Lower leg skin (tissue), 3 donors: ENCODE data around the gene MT1B.

Experiments
- POLR2A ChIP-seq, 2 donors: fragments of 450-650 bp; IDR thresholded peaks; one replicate each; pipeline ENCODE4 v1.6.1; 2016 to 2017; ENCODE audit warnings: antibody characterized with exemption in 2 of 2, mild to moderate bottlenecking in 1 of 2, moderate library complexity in 1 of 2
- TF ChIP-seq, protein P1 (sequence below), 3 donors: fragments of 450-650 bp; IDR thresholded peaks; one replicate each; pipeline ENCODE4 v1.5.1; 2016; ENCODE audit warnings: antibody characterized with exemption in 3 of 3, mild to moderate bottlenecking in 3 of 3, moderate library complexity in 2 of 3

DNA sequence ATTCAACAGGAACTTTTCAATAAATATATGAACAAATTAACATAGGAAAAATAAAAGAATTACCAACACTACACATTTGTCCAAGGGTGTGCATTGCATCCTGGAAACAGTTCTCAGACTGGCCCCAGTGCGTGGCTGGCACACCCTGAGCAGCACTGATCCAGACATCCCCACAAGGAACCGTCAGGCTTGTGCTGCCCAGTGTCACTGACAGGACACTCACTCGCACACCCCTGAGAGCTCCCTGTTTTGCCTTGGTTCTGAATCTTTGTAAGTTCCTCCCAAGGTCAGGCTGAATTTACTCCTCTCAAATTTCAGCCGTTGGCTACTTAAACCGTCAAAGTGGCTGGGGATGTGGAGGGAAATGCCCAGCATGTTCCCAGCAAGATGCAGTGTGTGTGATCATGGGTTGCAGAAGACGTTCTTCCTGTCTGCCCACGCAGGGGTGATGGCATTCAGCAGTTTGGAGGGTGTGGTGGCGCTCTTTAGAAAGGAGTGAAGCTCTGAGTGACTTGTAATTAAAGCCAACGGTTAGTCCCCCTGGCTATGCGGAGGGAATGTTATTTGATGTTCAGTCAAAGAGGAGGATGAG, 41.6 kb upstream of the MT1B start:
- TF ChIP-seq, protein P1, sequence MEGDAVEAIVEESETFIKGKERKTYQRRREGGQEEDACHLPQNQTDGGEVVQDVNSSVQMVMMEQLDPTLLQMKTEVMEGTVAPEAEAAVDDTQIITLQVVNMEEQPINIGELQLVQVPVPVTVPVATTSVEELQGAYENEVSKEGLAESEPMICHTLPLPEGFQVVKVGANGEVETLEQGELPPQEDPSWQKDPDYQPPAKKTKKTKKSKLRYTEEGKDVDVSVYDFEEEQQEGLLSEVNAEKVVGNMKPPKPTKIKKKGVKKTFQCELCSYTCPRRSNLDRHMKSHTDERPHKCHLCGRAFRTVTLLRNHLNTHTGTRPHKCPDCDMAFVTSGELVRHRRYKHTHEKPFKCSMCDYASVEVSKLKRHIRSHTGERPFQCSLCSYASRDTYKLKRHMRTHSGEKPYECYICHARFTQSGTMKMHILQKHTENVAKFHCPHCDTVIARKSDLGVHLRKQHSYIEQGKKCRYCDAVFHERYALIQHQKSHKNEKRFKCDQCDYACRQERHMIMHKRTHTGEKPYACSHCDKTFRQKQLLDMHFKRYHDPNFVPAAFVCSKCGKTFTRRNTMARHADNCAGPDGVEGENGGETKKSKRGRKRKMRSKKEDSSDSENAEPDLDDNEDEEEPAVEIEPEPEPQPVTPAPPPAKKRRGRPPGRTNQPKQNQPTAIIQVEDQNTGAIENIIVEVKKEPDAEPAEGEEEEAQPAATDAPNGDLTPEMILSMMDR (IDR thresholded peaks at IDR 0.05) = no peak
- TF ChIP-seq POLR2A (IDR thresholded peaks at IDR 0.05) = no peak
